Mesendoderm (in vitro differentiated cells): ENCODE results near the gene EPB41L4B. TPM values are rescaled to one million over a fixed set of nuclear protein-coding genes. Genes with fewer than 3 reads are reported as not detected.
A peak's percentile ranks its signal among the peaks of the same experiment; 100 is the strongest.
"Not testable (repeated sequence)": the region's sequence is repeated elsewhere in the genome, so short reads cannot be mapped to it uniquely, and the experiment has no call there.

Experiments
- DNase-seq: peaks from one replicate; pipeline ENCODE4 v3.0.0; 2013
- H2AK5ac ChIP-seq: 2 replicates; pipeline ENCODE4 v1.6.1; 2013; ENCODE audit warnings: low read length, inconsistent platforms
- H2BK120ac ChIP-seq: 2 replicates; pipeline ENCODE4 v1.6.1; 2013; ENCODE audit warnings: low read depth, mild to moderate bottlenecking, low read length, moderate library complexity, mixed read lengths
- H2BK15ac ChIP-seq: replicated peaks from 2 replicates; pipeline ENCODE4 v1.6.1; 2013; ENCODE audit warnings: low read depth, mild to moderate bottlenecking, moderate library complexity
- H2BK5ac ChIP-seq: 2 replicates; pipeline ENCODE4 v1.6.1; 2013; ENCODE audit warnings: low read length, inconsistent platforms
- H3K18ac ChIP-seq: 2 replicates; pipeline ENCODE4 v1.6.1; 2013; ENCODE audit warnings: mild to moderate bottlenecking, low read length, mixed read lengths
- H3K23ac ChIP-seq: one replicate; pipeline ENCODE4 v1.6.1; 2013; ENCODE audit warnings: low read length
- H3K27ac ChIP-seq: 2 replicates; pipeline ENCODE4 v1.5.1; 2013; ENCODE audit warnings: low read depth, mild to moderate bottlenecking, inconsistent platforms, low read length, moderate library complexity
- H3K27me3 ChIP-seq: 2 replicates; pipeline ENCODE4 v1.6.1; 2013; ENCODE audit warnings: low read length, control low read depth, mild to moderate bottlenecking, inconsistent platforms; ENCODE audit not compliant: insufficient read depth, poor library complexity
- H3K36me3 ChIP-seq: 2 replicates; pipeline ENCODE4 v1.6.1; 2013; ENCODE audit warnings: low read length, inconsistent platforms; ENCODE audit not compliant: control insufficient read depth, insufficient read depth
- H3K4ac ChIP-seq: one replicate; pipeline ENCODE4 v1.6.1; 2013; ENCODE audit warnings: low read depth, mild to moderate bottlenecking, low read length, moderate library complexity
- H3K4me1 ChIP-seq: 2 replicates; pipeline ENCODE4 v1.6.1; 2013; ENCODE audit warnings: low read depth, low read length, inconsistent platforms; ENCODE audit not compliant: control insufficient read depth
- H3K4me2 ChIP-seq: 2 replicates; pipeline ENCODE4 v1.6.1; 2013; ENCODE audit warnings: low read length
- H3K4me3 ChIP-seq: 2 replicates; pipeline ENCODE4 v1.5.1; 2013; ENCODE audit warnings: mild to moderate bottlenecking, low read length
- H3K56ac ChIP-seq: one replicate; pipeline ENCODE4 v1.6.1; 2013; ENCODE audit warnings: low read length
- H3K79me1 ChIP-seq: 2 replicates; pipeline ENCODE4 v1.6.1; 2013; ENCODE audit warnings: low read length, inconsistent platforms
- H3K79me2 ChIP-seq: 2 replicates; pipeline ENCODE4 v1.6.1; 2013; ENCODE audit warnings: mild to moderate bottlenecking, low read length; ENCODE audit not compliant: control insufficient read depth, insufficient read depth
- H3K9ac ChIP-seq: 2 replicates; pipeline ENCODE4 v1.6.1; 2013; ENCODE audit warnings: low read length, inconsistent platforms
- H4K5ac ChIP-seq: one replicate; pipeline ENCODE4 v1.6.1; 2013; ENCODE audit warnings: low read length
- H4K8ac ChIP-seq: one replicate; pipeline ENCODE4 v1.6.1; 2013; ENCODE audit warnings: low read depth, mild to moderate bottlenecking, control low read depth, low read length, moderate library complexity
- WGBS: extraction: QIAGEN DNeasy Blood & Tissue Kit; methylation state at CpG from one replicate; pipeline ENCODE4 v1.1.7; 2013; ENCODE audit warnings: low lambda C conversion rate, missing lambda C conversion rate; ENCODE audit not compliant: insufficient coverage; ENCODE audit errors: extremely low coverage; 5-methylcytosine and 5-hydroxymethylcytosine counted together
- polyA plus RNA-seq, 2 experiments: library from polyadenylated mRNA; stranded (reverse); fragments of 200-250 nt; gene quantifications; one replicate each; pipeline ENCODE4 v1.2.3, GENCODE V29; 2013

Gene EPB41L4B
- polyA plus RNA-seq (2013, experiment 1 of 2) = 13.5 TPM
- polyA plus RNA-seq (2013, experiment 2 of 2) = 14.1 TPM

GRCh38 chr9:109320742-109321448 is at the start of gene EPB41L4B:
TSS of gene EPB41L4B (minus strand) at chr9:109321059. CDS start at chr9:109320446, 613 bp downstream.
- peak within 1 kb of the TSS; percentile 39 for H3K18ac ChIP-seq
- H3K9ac ChIP-seq = peak within 1 kb of the TSS; percentile 64
- H4K5ac ChIP-seq = no peak within 1 kb of the TSS
- no peaks in the 10 kb centered on the region for H3K79me1 ChIP-seq
- H3K56ac ChIP-seq = peak within 1 kb of the TSS; percentile 86
- no peak within 1 kb of the TSS for H4K8ac ChIP-seq
- H3K4me1 ChIP-seq = no peaks in the 10 kb centered on the region
- H3K36me3 ChIP-seq = no peaks in the 10 kb centered on the region
- peaks cover 20% of the 10 kb centered on the region for H3K79me2 ChIP-seq
- H3K27ac ChIP-seq = no peak within 1 kb of the TSS
- H3K4ac ChIP-seq = no peak within 1 kb of the TSS
- H3K4me2 ChIP-seq = peak within 1 kb of the TSS; percentile 47
- peak within 1 kb of the TSS; percentile 58 for H3K4me3 ChIP-seq
- H2AK5ac ChIP-seq = no peak within 1 kb of the TSS
- no peak within 1 kb of the TSS for H2BK5ac ChIP-seq
- H2BK120ac ChIP-seq = no peak within 1 kb of the TSS
- H3K27me3 ChIP-seq = no peaks in the 10 kb centered on the region
- no peak within 1 kb of the TSS for H2BK15ac ChIP-seq
- DNase-seq = peak; percentile 96
- no peak within 1 kb of the TSS for H3K23ac ChIP-seq
- no CpG with 5 or more reads among the region's 72 CpGs for WGBS

DNA sequence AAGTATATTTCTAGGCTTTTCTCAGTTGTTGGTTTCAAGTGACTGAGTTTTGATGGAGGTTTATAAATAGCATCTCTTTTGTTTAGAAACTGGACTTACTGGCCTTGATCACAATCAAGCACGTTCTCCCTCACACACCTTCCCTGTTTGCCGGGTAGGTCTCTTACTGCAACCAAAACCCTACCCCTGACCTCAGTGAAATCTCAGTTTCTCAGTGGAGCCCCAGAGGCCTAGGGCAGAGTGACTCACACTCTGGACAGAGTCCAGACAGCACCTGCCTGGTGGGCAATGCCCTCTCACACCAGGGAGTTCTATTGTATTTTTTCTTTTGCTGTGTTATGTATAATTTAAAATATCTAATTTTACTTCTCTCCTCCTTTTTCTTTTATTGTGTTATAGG is 48.4 kb upstream of the EPB41L4B start:
- Histone ChIP-seq H3K27ac (no peak overlapping the region), H4K5ac (no peak overlapping the region), H2BK120ac (no peak overlapping the region), H3K27me3 (no peaks in the 10 kb centered on the region), H3K23ac (no peak overlapping the region), H3K4me3 (no peak overlapping the region), H3K56ac (no peak overlapping the region), H3K4me2 (no peak overlapping the region), H4K8ac (no peak overlapping the region), H2AK5ac (no peak overlapping the region), H3K4me1 (no peaks in the 10 kb centered on the region), H3K79me1 (no peaks in the 10 kb centered on the region), H2BK15ac (no peak overlapping the region), H3K4ac (no peak overlapping the region), H3K36me3 (no peaks in the 10 kb centered on the region), H3K79me2 (no peaks in the 10 kb centered on the region), H3K9ac (no peak overlapping the region), H3K18ac (no peak overlapping the region), H2BK5ac (no peak overlapping the region)
- DNase-seq = no peak
- no CpG with 5 or more reads among the region's 2 CpGs for WGBS

DNA sequence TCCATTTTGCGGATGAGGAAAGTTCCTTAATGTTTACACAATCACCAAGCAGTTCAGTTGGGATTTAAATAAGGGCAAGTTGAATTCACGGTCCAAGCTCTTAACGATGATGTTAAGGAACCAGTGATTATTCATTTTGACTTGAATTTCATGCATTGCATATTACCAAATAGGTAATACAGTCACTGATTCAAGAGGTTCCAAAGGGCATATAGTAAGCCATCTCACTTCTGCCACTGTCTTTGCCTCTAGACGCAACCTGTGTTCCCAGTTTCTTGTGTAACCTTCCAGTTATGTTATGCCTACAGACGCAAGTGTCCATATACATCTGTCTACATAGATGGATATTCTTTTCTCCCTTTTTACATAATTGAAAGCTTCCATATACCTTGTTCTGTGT is 39.9 kb upstream of the EPB41L4B start:
- no peak overlapping the region for H2BK120ac ChIP-seq
- no peak overlapping the region for H2BK15ac ChIP-seq
- H3K27me3 ChIP-seq = no peaks in the 10 kb centered on the region
- H3K79me2 ChIP-seq = no peaks in the 10 kb centered on the region
- H2BK5ac ChIP-seq = no peak overlapping the region
- H4K5ac ChIP-seq = no peak overlapping the region
- H3K4me3 ChIP-seq = no peak overlapping the region
- H3K18ac ChIP-seq = no peak overlapping the region
- no peak overlapping the region for H3K56ac ChIP-seq
- H3K9ac ChIP-seq = no peak overlapping the region
- no peak overlapping the region for H3K4me2 ChIP-seq
- DNase-seq = no peak
- no peak overlapping the region for H3K27ac ChIP-seq
- WGBS = no CpG with 5 or more reads among the region's 5 CpGs
- H3K79me1 ChIP-seq = no peaks in the 10 kb centered on the region
- H2AK5ac ChIP-seq = no peak overlapping the region
- no peak overlapping the region for H4K8ac ChIP-seq
- H3K36me3 ChIP-seq = no peaks in the 10 kb centered on the region
- no peak overlapping the region for H3K4ac ChIP-seq
- no peaks in the 10 kb centered on the region for H3K4me1 ChIP-seq
- H3K23ac ChIP-seq = no peak overlapping the region

DNA sequence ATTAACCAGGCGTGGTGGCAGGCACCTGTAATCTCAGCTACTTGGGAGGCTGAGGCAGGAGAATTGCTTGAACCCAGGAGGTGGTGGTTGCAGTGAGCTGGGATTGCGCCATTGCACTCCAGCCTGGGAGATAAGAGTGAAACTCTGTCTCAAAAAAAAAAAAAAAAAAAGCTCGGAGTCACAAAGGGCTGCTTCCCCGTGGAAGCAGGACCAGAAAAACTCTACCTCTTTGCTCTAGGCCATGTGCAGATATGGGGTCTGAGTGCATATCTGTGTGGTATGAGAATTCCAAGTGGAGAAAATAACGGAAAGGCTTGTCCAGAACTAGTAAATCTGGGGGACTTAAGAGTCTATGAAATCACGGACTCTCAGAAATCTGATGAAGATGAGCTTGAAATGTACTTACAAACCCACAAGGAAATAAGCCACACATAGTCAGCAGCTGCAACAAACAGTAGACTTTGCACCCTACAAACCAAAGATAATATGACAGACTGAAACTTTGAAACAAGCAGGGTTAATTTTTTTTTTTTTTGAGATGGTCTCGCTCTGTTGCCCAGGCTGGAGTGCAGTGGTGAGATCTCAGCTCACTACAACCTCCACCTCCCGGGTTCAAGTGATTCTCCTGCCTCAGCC is 38.2 kb upstream of the EPB41L4B start:
- not testable (repeated sequence) for H4K5ac ChIP-seq

DNA sequence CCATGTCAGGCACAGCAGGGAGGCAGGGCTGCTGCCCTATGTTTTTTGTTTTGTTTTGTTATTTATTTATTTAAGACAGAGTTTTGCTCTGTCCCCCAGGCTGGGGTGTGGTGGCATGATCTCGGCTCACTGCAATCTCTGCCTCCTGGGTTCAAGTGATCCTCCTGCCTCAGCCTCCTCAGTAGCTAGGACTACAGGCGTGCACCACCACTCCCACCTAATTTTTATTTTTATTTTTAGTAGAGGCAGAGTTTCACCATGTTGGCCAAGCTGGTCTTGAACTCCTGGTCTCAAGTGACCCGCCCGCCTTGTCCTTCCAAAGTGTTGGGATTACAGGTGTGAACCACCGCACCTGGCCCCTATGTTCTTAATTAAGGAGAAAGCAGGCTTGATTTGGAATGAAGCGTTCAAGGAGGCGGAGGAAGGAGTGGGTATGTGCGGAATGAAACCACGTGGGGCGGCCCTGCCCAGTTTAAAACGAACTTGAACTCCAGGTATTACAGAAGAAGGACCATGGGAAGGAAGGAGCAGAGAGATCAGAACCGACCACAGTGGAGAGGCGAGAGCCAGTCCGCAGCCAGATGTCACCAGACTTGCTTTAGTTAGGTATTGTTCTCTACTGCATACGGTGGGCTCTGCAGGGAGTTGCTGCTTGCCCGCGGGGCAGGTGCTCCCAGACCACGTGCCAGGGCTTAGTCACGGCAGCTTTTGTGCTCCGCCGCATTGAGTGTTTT is 34.9 kb upstream of the EPB41L4B start:
- H3K79me1 ChIP-seq = no peaks in the 10 kb centered on the region
- no peaks in the 10 kb centered on the region for H3K27me3 ChIP-seq
- no peak overlapping the region for H2BK5ac ChIP-seq
- no peak overlapping the region for H3K4ac ChIP-seq
- H4K5ac ChIP-seq = no peak overlapping the region
- H4K8ac ChIP-seq = no peak overlapping the region
- no peak overlapping the region for H3K27ac ChIP-seq
- H2BK120ac ChIP-seq = no peak overlapping the region
- no peak overlapping the region for H2BK15ac ChIP-seq
- H3K79me2 ChIP-seq = no peaks in the 10 kb centered on the region
- H3K56ac ChIP-seq = no peak overlapping the region
- no peak overlapping the region for H2AK5ac ChIP-seq
- no peak overlapping the region for H3K9ac ChIP-seq
- H3K4me1 ChIP-seq = no peaks in the 10 kb centered on the region
- no peak overlapping the region for H3K4me3 ChIP-seq
- H3K36me3 ChIP-seq = no peaks in the 10 kb centered on the region
- no peak overlapping the region for H3K23ac ChIP-seq
- H3K18ac ChIP-seq = no peak overlapping the region
- DNase-seq = no peak
- WGBS = no CpG with 5 or more reads among the region's 21 CpGs
- no peak overlapping the region for H3K4me2 ChIP-seq

More for the DNA sequence above, 38.2 kb upstream of the EPB41L4B start:
- no CpG with 5 or more reads among the region's 8 CpGs for WGBS
- H3K56ac ChIP-seq, H3K27me3 ChIP-seq, H2AK5ac ChIP-seq, H4K8ac ChIP-seq, H2BK120ac ChIP-seq, H3K4me3 ChIP-seq, H2BK5ac ChIP-seq, H3K27ac ChIP-seq, H3K18ac ChIP-seq, H3K9ac ChIP-seq, DNase-seq, H3K79me2 ChIP-seq, H2BK15ac ChIP-seq, H3K4me1 ChIP-seq, H3K79me1 ChIP-seq, H3K4ac ChIP-seq, H3K23ac ChIP-seq, H3K4me2 ChIP-seq, H3K36me3 ChIP-seq: not testable (repeated sequence)
